Thoracic aorta (tissue), 2 donors: Measurements from ENCODE around the gene ESYT2. TPM values are rescaled to one million over a fixed set of nuclear protein-coding genes. Genes with fewer than 3 reads are reported as not detected.

ENCODE experiments used
- ATAC-seq: fragments of 150-250 bp; one replicate; pipeline ENCODE4 v1.8.0; 2017; ENCODE audit warnings: low read depth; ENCODE audit not compliant: insufficient number of reproducible peaks, low FRiP score
- DNase-seq: peaks from one replicate; pipeline ENCODE4 v3.0.0-alpha.2; 2020; ENCODE audit warnings: low spot score
- H3K27ac ChIP-seq, 2 donors: fragments of 200-600 bp; sonication (generic); 1 replicate in 1 of 2; 2 replicates in 1 of 2; pipeline ENCODE4 v1.5.1; 2016; ENCODE audit warnings: mild to moderate bottlenecking in 2 of 2, moderate library complexity in 2 of 2
- H3K27me3 ChIP-seq: fragments of 200-600 bp; sonication (generic); replicated peaks from 2 replicates; pipeline ENCODE4 v1.6.0; 2016; ENCODE audit warnings: mild to moderate bottlenecking; ENCODE audit not compliant: insufficient read depth
- H3K36me3 ChIP-seq: fragments of 200-600 bp; sonication (generic); one replicate; pipeline ENCODE4 v1.5.1; 2016
- H3K4me1 ChIP-seq, 2 donors: fragments of 200-600 bp; sonication (generic); 1 replicate in 1 of 2; 2 replicates in 1 of 2; pipeline versions ENCODE4 v1.5.1 to v1.6.0; 2016; ENCODE audit warnings: low read depth in 2 of 2, mild to moderate bottlenecking in 1 of 2; ENCODE audit not compliant: control insufficient read depth in 1 of 2
- H3K4me3 ChIP-seq: fragments of 200-600 bp; sonication (generic); 2 replicates; pipeline ENCODE4 v1.5.1; 2016; ENCODE audit warnings: mild to moderate bottlenecking
- H3K9me3 ChIP-seq: fragments of 200-600 bp; sonication (generic); 2 replicates; pipeline ENCODE4 v1.5.1; 2016
- CTCF ChIP-seq: fragments of 200-600 bp; sonication (generic); IDR thresholded peaks from one replicate; pipeline ENCODE4 v1.5.1; 2019; ENCODE audit warnings: antibody characterized with exemption
- total RNA-seq, 2 donors: library from RNA; depleted of rRNA; stranded (reverse); fragments of >200 nt; gene quantifications; one replicate each; pipeline versions ENCODE4 v1.1.0 to v1.2.3, GENCODE V29; 2016

The ESYT2 gene
- total RNA-seq, 2 donors from 2014 or later = 196 to 218 TPM

GRCh38 chr7:158730383-158731346 is 98.6 kb downstream of the ESYT2 start:
- ATAC-seq = no peak
- no peak for DNase-seq
- Histone ChIP-seq H3K4me3 (no peak overlapping the region), H3K27ac (no peak overlapping the region), H3K4me1 (no peaks in the 10 kb centered on the region), H3K9me3 (no peaks in the 10 kb centered on the region), H3K36me3 (peaks cover 36% of the 10 kb centered on the region), H3K27me3 (no peaks in the 10 kb centered on the region)
- no peak for TF ChIP-seq CTCF

- Histone ChIP-seq H3K36me3 (peaks cover 28% of the 10 kb centered on the region), H3K27ac (no peak overlapping the region), H3K27me3 (no peaks in the 10 kb centered on the region), H3K4me1 (no peaks in the 10 kb centered on the region), H3K9me3 (no peaks in the 10 kb centered on the region), H3K4me3 (no peak overlapping the region)
- ATAC-seq (no peak), DNase-seq (no peak)
- no peak for TF ChIP-seq CTCF
Measured at GRCh38 chr7:158729646-158730382, 99.5 kb downstream of the ESYT2 start.

- no peak for ATAC-seq
- H3K4me1 ChIP-seq = no peaks in the 10 kb centered on the region
- no peaks in the 10 kb centered on the region for H3K9me3 ChIP-seq
- H3K4me3 ChIP-seq = no peak overlapping the region
- no peak for TF ChIP-seq CTCF
- H3K27ac ChIP-seq = no peak overlapping the region
- peaks cover 20% of the 10 kb centered on the region for H3K36me3 ChIP-seq
- DNase-seq = no peak
- H3K27me3 ChIP-seq = no peaks in the 10 kb centered on the region
Measured at GRCh38 chr7:158728911-158729645, 100.2 kb downstream of the ESYT2 start.

GRCh38 chr7:158727690-158728089 is 101.6 kb downstream of the ESYT2 start:
- Histone ChIP-seq H3K9me3 (no peaks in the 10 kb centered on the region), H3K27me3 (no peaks in the 10 kb centered on the region), H3K36me3 (peaks cover 12% of the 10 kb centered on the region), H3K4me3 (no peak overlapping the region), H3K4me1 (no peaks in the 10 kb centered on the region), H3K27ac (no peak overlapping the region)
- no peak for TF ChIP-seq CTCF
- ATAC-seq (no peak), DNase-seq (no peak)
